Measurements from ENCODE around the gene MARK4. TPM values are rescaled to one million over a fixed set of nuclear protein-coding genes. Genes with fewer than 3 reads are reported as not detected.

The MARK4 gene
- total RNA-seq, 1 experiment from 2014 or later, result 44.0 TPM

- ChIA-PET CTCF (interaction anchor here (0.7 kb wide), 1 partner anchor 15 kb away, joined by 4 read pairs; no protein-coding TSS in a partner anchor), POLR2A (ENCODE audit: low non-redundant PET) (no interaction called here)
- Histone ChIP-seq H3K27me3 (replicated peaks; ENCODE audit: insufficient read depth, low read depth, low read length, poor library complexity) (no peaks in the 10 kb centered on the region), H3K27ac (ENCODE audit: low read depth, low read length, poor library complexity, severe bottlenecking) (no peak overlapping the region), H3K4me1 (ENCODE audit: insufficient read depth, low read length, poor library complexity, severe bottlenecking) (no peaks in the 10 kb centered on the region), H3K36me3 (ENCODE audit: insufficient read depth, low read length, poor library complexity, severe bottlenecking) (peaks cover 4% of the 10 kb centered on the region), H3K4me3 (ENCODE audit: low read depth, low read length, poor library complexity, severe bottlenecking) (no peak overlapping the region), H3K9me3 (ENCODE audit: low read depth, low read length, poor library complexity, severe bottlenecking) (no peaks in the 10 kb centered on the region)
- intact Hi-C loops (cut with micrococcal nuclease; ENCODE audit: unreplicated experiment), result no loop called here
- no peak for DNase-seq (ENCODE audit: low spot score)
- TF ChIP-seq EZH2 (IDR thresholded peaks at IDR 0.05; ENCODE audit: borderline replicate concordance, low read depth, low read length, poor library complexity, severe bottlenecking) (no peak), CTCF (conservative IDR thresholded peaks at IDR 0.05; ENCODE audit: low read depth, low read length) (no peak)
- no TSS peak for BruUV-seq (replicated peaks)
These were observed 11.9 kb downstream of the MARK4 start for GRCh38 chr19:45263013-45263412.

- no peak for TF ChIP-seq EZH2 (IDR thresholded peaks at IDR 0.05; ENCODE audit: borderline replicate concordance, low read depth, low read length, poor library complexity, severe bottlenecking)
- no peak for TF ChIP-seq CTCF (conservative IDR thresholded peaks at IDR 0.05; ENCODE audit: low read depth, low read length)
- DNase-seq (ENCODE audit: low spot score), result no peak
- ChIA-PET CTCF (no interaction called here), POLR2A (ENCODE audit: low non-redundant PET) (no interaction called here)
- Histone ChIP-seq H3K36me3 (ENCODE audit: insufficient read depth, low read length, poor library complexity, severe bottlenecking) (peaks cover 4% of the 10 kb centered on the region), H3K4me1 (ENCODE audit: insufficient read depth, low read length, poor library complexity, severe bottlenecking) (no peaks in the 10 kb centered on the region), H3K9me3 (ENCODE audit: low read depth, low read length, poor library complexity, severe bottlenecking) (no peaks in the 10 kb centered on the region), H3K27me3 (replicated peaks; ENCODE audit: insufficient read depth, low read depth, low read length, poor library complexity) (no peaks in the 10 kb centered on the region), H3K4me3 (ENCODE audit: low read depth, low read length, poor library complexity, severe bottlenecking) (no peak overlapping the region), H3K27ac (ENCODE audit: low read depth, low read length, poor library complexity, severe bottlenecking) (no peak overlapping the region)
- intact Hi-C loops (cut with micrococcal nuclease; ENCODE audit: unreplicated experiment), result no loop called here
- no TSS peak for BruUV-seq (replicated peaks)
These were observed 13.8 kb downstream of the MARK4 start for GRCh38 chr19:45264781-45265317.

- intact Hi-C loops (cut with micrococcal nuclease; ENCODE audit: unreplicated experiment), result no loop called here
- no peaks in the 10 kb centered on the region for H3K9me3 ChIP-seq (ENCODE audit: low read depth, low read length, poor library complexity, severe bottlenecking)
- no peak overlapping the region for H3K4me3 ChIP-seq (ENCODE audit: low read depth, low read length, poor library complexity, severe bottlenecking)
- H3K36me3 ChIP-seq (ENCODE audit: insufficient read depth, low read length, poor library complexity, severe bottlenecking), result peaks cover 4% of the 10 kb centered on the region
- CTCF ChIA-PET, result no interaction called here
- TF ChIP-seq EZH2 (IDR thresholded peaks at IDR 0.05; ENCODE audit: borderline replicate concordance, low read depth, low read length, poor library complexity, severe bottlenecking) (no peak), CTCF (conservative IDR thresholded peaks at IDR 0.05; ENCODE audit: low read depth, low read length) (no peak)
- POLR2A ChIA-PET (ENCODE audit: low non-redundant PET), result no interaction called here
- no peaks in the 10 kb centered on the region for H3K4me1 ChIP-seq (ENCODE audit: insufficient read depth, low read length, poor library complexity, severe bottlenecking)
- no peaks in the 10 kb centered on the region for H3K27me3 ChIP-seq (replicated peaks; ENCODE audit: insufficient read depth, low read depth, low read length, poor library complexity)
- H3K27ac ChIP-seq (ENCODE audit: low read depth, low read length, poor library complexity, severe bottlenecking), result no peak overlapping the region
- BruUV-seq (replicated peaks), result no TSS peak
- no peak for DNase-seq (ENCODE audit: low spot score)
These were observed 14.3 kb downstream of the MARK4 start for GRCh38 chr19:45265375-45265774.
